Small intestine (tissue), 7 donors: ENCODE data around the gene MEI1. TPM values are rescaled to one million over a fixed set of nuclear protein-coding genes. Genes with fewer than 3 reads are reported as not detected.

Source experiments
- DNase-seq, 2 donors: peaks; one replicate each; pipeline versions ENCODE4 v3.0.0 to v3.0.0-alpha.2; 2013
- FAIRE-seq: peaks from 2 replicates; lab custom pipeline; 2012; peaks lifted over from hg19 to GRCh38; lab: Jason Lieb, UNC
- H3K27ac ChIP-seq, 3 donors: one replicate each; pipeline ENCODE4 v1.5.1; 2013; ENCODE audit warnings: low read length in 2 of 3, mild to moderate bottlenecking in 2 of 3, control low read depth in 1 of 3, inconsistent platforms in 1 of 3, low read depth in 1 of 3, moderate library complexity in 1 of 3
- H3K27me3 ChIP-seq, 3 donors: one replicate each; pipeline ENCODE4 v1.6.1; 2013; ENCODE audit warnings: low read length in 3 of 3, inconsistent platforms in 1 of 3; ENCODE audit not compliant: control insufficient read depth in 3 of 3, insufficient read depth in 3 of 3
- H3K36me3 ChIP-seq, 3 donors: one replicate each; pipeline ENCODE4 v1.6.1; 2013; ENCODE audit warnings: low read length in 3 of 3, inconsistent platforms in 1 of 3, low read depth in 1 of 3, mild to moderate bottlenecking in 1 of 3, moderate library complexity in 1 of 3; ENCODE audit not compliant: control insufficient read depth in 3 of 3, insufficient read depth in 2 of 3
- H3K4me1 ChIP-seq, 3 donors: one replicate each; pipeline ENCODE4 v1.6.1; 2013; ENCODE audit warnings: low read length in 2 of 3, inconsistent platforms in 1 of 3, low read depth in 1 of 3, mild to moderate bottlenecking in 1 of 3, moderate library complexity in 1 of 3; ENCODE audit not compliant: control insufficient read depth in 3 of 3, insufficient read depth in 2 of 3
- H3K4me3 ChIP-seq, 3 donors: one replicate each; pipeline ENCODE4 v1.5.1; 2013; ENCODE audit warnings: low read length in 3 of 3, control low read depth in 1 of 3, inconsistent platforms in 1 of 3, low read depth in 1 of 3, mild to moderate bottlenecking in 1 of 3, moderate library complexity in 1 of 3
- H3K9me3 ChIP-seq, 2 donors: one replicate each; pipeline ENCODE4 v1.6.1; 2013; ENCODE audit warnings: low read depth in 1 of 2, low read length in 1 of 2; ENCODE audit not compliant: control insufficient read depth in 2 of 2, insufficient read depth in 1 of 2
- WGBS, 3 donors: extraction: QIAGEN DNeasy Blood & Tissue Kit; methylation state at CpG; one replicate each; pipeline ENCODE4 v1.1.7; 2013; 5-methylcytosine and 5-hydroxymethylcytosine counted together
- polyA plus RNA-seq, 4 donors: library from polyadenylated mRNA; stranded (reverse) in 3 of 4; unstranded in 1 of 4; fragments of 200-250 nt in 3 of 4; fragments of 120-200 nt in 1 of 4; gene quantifications; one replicate each; pipeline versions ENCODE4 v1.2.1 to v1.2.3, GENCODE V29; 2013
- donor health status: healthy with polysubstance abuse.
- donor health status: control.
- donor health status: control.
- donor health status: Bipolar disorder and iron deficiency.
- donor health status: healthy.

The MEI1 gene
- polyA plus RNA-seq, 4 donors: 1.1 to 16.8 (median 4.2) TPM

- FAIRE-seq (no peak), DNase-seq (no peak)
- H3K36me3 ChIP-seq: peaks cover 0 to 17% (median 0%) of the 10 kb centered on the region in 3 donors
- no peaks in the 10 kb centered on the region for H3K9me3 ChIP-seq
- H3K4me1 ChIP-seq: peaks cover 5 to 25% (median 11%) of the 10 kb centered on the region in 3 donors
- WGBS, 3 donors: 67 to 81% (median 78%) methylated on average over 8 of the region's 8 CpGs
- H3K27ac ChIP-seq: no peak overlapping the region
- H3K27me3 ChIP-seq: no peaks in the 10 kb centered on the region
- no peak overlapping the region for H3K4me3 ChIP-seq
Measured at GRCh38 chr22:41842996-41843970, 144.0 kb downstream of the MEI1 start.

GRCh38 chr22:41844036-41844435 is 144.7 kb downstream of the MEI1 start:
- Histone ChIP-seq H3K4me3 (no peak overlapping the region), H3K4me1 (peaks cover 8 to 29% (median 14%) of the 10 kb centered on the region in 3 donors), H3K9me3 (no peaks in the 10 kb centered on the region), H3K27ac (no peak overlapping the region), H3K27me3 (no peaks in the 10 kb centered on the region), H3K36me3 (peaks cover 0 to 12% (median 0%) of the 10 kb centered on the region in 3 donors)
- WGBS, 3 donors: 58 to 92% (median 64%) methylated on average over 1 of the region's 1 CpG
- no peak for DNase-seq
- FAIRE-seq: no peak

DNA sequence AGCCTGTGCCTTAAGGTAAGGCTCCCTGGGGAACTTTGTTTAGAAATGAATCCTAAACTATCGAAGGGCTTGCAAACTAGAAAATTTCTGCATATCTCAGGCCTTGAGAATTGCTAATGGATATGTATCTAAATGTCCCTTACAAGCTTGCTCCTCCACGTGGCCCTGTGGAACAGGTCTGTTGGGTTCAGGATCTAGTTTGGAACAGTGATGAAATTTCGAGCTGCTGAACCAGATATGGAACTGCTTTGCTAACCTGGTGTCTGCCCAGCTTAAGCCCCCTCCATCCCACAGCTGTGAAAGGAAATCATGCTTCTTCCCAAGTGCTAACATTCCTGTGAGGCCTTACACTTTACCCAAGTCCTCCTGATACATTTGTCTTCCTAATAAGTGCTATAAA is 145.2 kb downstream of the MEI1 start:
- DNase-seq: no peak
- H3K4me1 ChIP-seq: peaks cover 7 to 29% (median 14%) of the 10 kb centered on the region in 3 donors
- no peak overlapping the region for H3K27ac ChIP-seq
- FAIRE-seq: no peak
- H3K36me3 ChIP-seq: peaks cover 0 to 15% (median 0%) of the 10 kb centered on the region in 3 donors
- no peaks in the 10 kb centered on the region for H3K9me3 ChIP-seq
- H3K4me3 ChIP-seq: no peak overlapping the region
- H3K27me3 ChIP-seq: no peaks in the 10 kb centered on the region
- WGBS, 3 donors: 29 to 52% (median 50%) methylated on average over 3 of the region's 3 CpGs

DNA sequence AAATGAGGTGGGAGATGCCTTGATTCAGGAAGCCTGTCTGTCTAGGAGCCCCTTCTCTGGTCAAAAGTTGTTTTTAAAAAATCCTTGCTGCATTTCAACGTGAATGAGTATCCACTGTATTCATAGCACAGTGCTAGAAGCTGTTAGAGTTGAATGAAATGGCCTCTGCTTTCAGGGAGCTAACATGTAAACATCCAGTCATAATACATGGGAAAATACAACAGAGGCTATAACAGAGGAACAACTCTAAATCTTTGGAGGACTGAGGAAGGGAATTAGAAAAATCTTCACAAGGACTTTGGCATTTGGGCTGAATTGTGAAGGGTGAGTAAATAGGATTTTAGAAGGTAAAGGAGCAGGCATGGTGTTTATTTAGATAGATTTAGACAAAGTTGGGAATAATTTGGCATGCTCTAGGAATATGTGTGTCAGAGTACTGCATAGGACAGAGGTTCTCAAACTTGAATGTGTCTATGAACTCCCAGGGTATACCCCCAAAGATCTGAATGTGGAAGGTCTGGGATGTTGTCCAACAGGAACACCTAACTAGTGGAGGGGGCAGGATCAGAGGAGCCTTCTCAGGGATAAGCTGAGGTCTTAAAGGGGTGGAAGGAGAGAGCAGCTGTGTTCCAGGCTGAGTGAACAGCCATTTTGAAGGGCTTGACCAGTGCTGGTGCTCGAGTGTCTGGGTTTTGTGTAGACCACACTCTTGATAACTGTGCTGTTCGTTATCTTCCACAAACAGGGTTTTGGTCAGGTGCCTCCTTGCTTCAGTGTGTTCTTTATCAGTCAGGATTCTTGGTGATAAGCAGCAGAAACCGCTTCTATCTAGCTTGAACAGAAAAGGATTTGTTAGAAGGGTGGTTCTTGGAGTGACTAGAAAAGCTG is 146.3 kb downstream of the MEI1 start:
- Histone ChIP-seq H3K9me3 (no peaks in the 10 kb centered on the region), H3K4me3 (no peak overlapping the region), H3K36me3 (peaks cover 0 to 14% (median 0%) of the 10 kb centered on the region in 3 donors), H3K27ac (peak overlapping the region in 1 of 3 donors; percentile 3), H3K27me3 (no peaks in the 10 kb centered on the region), H3K4me1 (peaks cover 7 to 29% (median 14%) of the 10 kb centered on the region in 3 donors)
- FAIRE-seq (no peak), DNase-seq (no peak)
- 13 to 46% (median 27%) methylated on average over 4 of the region's 4 CpGs for WGBS, 3 donors

- peaks cover 5 to 24% (median 7%) of the 10 kb centered on the region in 3 donors for H3K4me1 ChIP-seq
- no peaks in the 10 kb centered on the region for H3K27me3 ChIP-seq
- DNase-seq (no peak), FAIRE-seq (no peak)
- 71 to 74% (median 71%) methylated on average over 10 of the region's 10 CpGs for WGBS, 3 donors
- peaks cover 0 to 14% (median 0%) of the 10 kb centered on the region in 3 donors for H3K36me3 ChIP-seq
- no peak overlapping the region for H3K27ac ChIP-seq
- H3K9me3 ChIP-seq: no peaks in the 10 kb centered on the region
- no peak overlapping the region for H3K4me3 ChIP-seq
Measured at GRCh38 chr22:41846268-41846987, 147.1 kb downstream of the MEI1 start.

GRCh38 chr22:41847300-41847699 is 148.0 kb downstream of the MEI1 start:
- Histone ChIP-seq H3K27ac (no peak overlapping the region), H3K36me3 (peaks cover 0 to 20% (median 0%) of the 10 kb centered on the region in 3 donors), H3K4me3 (no peak overlapping the region), H3K9me3 (no peaks in the 10 kb centered on the region), H3K27me3 (no peaks in the 10 kb centered on the region), H3K4me1 (peaks cover 5 to 21% (median 7%) of the 10 kb centered on the region in 3 donors)
- 62 to 68% (median 64%) methylated on average over 2 of the region's 2 CpGs for WGBS, 3 donors
- DNase-seq (no peak), FAIRE-seq (no peak)

- FAIRE-seq (no peak), DNase-seq (peak; percentile 58 to 84)
- H3K9me3 ChIP-seq: no peaks in the 10 kb centered on the region
- H3K36me3 ChIP-seq: peaks cover 0 to 16% (median 0%) of the 10 kb centered on the region in 3 donors
- 23 to 47% (median 42%) methylated on average over 5 of the region's 5 CpGs for WGBS, 3 donors
- no peaks in the 10 kb centered on the region for H3K27me3 ChIP-seq
- H3K4me3 ChIP-seq: no peak overlapping the region
- peak overlapping the region in 2 of 3 donors; percentile 2 to 41 for H3K27ac ChIP-seq
- peaks cover 5 to 17% (median 7%) of the 10 kb centered on the region in 3 donors for H3K4me1 ChIP-seq
Measured at GRCh38 chr22:41848468-41848867, 149.2 kb downstream of the MEI1 start.
